Pancreas (tissue), 10 donors: Measurements from ENCODE around the gene RANBP10. TPM values are rescaled to one million over a fixed set of nuclear protein-coding genes. Genes with fewer than 3 reads are reported as not detected.

Experiments
- ATAC-seq, 4 donors: fragments of 200-7000 bp; cut with Tn5 transposase; one replicate each; pipeline versions ENCODE4 v1.8.0 to v1.9.1; 2020; ENCODE audit warnings: mild to moderate bottlenecking in 4 of 4, moderate library complexity in 4 of 4
- DNase-seq, 6 donors: peaks; one replicate each; pipeline ENCODE4 v3.0.0-alpha.2; 2020
- FAIRE-seq: peaks from 2 replicates; lab custom pipeline; 2012; peaks lifted over from hg19 to GRCh38; lab: Jason Lieb, UNC
- H3K27ac ChIP-seq, 4 donors: fragments of 200-600 bp; sonication (generic); 1 replicate in 3 of 4; 2 replicates in 1 of 4; pipeline versions ENCODE4 v1.5.0 to v1.8.0; 2020
- H3K27me3 ChIP-seq, 4 donors: fragments of 200-600 bp; one replicate each; pipeline ENCODE4 v1.8.0; 2021
- H3K36me3 ChIP-seq, 3 donors: fragments of 200-600 bp; sonication (generic) in 1 of 3; one replicate each; pipeline versions ENCODE4 v1.5.0 to v1.8.0; 2020 to 2021
- H3K4me1 ChIP-seq, 3 donors: fragments of 200-600 bp; one replicate each; pipeline ENCODE4 v1.8.0; 2021
- H3K4me3 ChIP-seq, 4 donors: fragments of 200-600 bp; sonication (generic) in 2 of 4; one replicate each; pipeline versions ENCODE4 v1.5.0 to v1.8.0; 2020 to 2021
- H3K9me3 ChIP-seq, 4 donors: fragments of 200-600 bp; one replicate each; pipeline ENCODE4 v1.8.0; 2021
- WGBS, 2 donors: extraction: QIAGEN DNeasy Blood & Tissue Kit; methylation state at CpG; one replicate each; pipeline ENCODE4 v1.1.7; 2013; 5-methylcytosine and 5-hydroxymethylcytosine counted together
- intact Hi-C, 3 donors: fragments of 100-400 bp; cut with DNase I; formaldehyde crosslinking; loops; one replicate each; pipeline versions ENCODE4 v1.11.1 to v1.14.2; 2022
- polyA plus RNA-seq, 2 donors: library from polyadenylated mRNA; stranded (reverse); fragments of 200-250 nt; gene quantifications; one replicate each; pipeline ENCODE4 v1.2.3, GENCODE V29; 2013
- total RNA-seq, 6 donors: library from RNA; stranded (reverse); fragmentation: NEBNext Ultra II Directional in 4 of 6; extraction: Animal tissue kit (Norgen Biotek cat#: 25700) in 4 of 6; gene quantifications; one replicate each; pipeline versions ENCODE4 v1.2.1 to v1.2.4, GENCODE V29; 2021 to 2023
- TF ChIP-seq, protein P1 (sequence below), 4 donors: fragments of 200-600 bp; sonication (generic) in 3 of 4; IDR thresholded peaks; one replicate each; pipeline versions ENCODE4 v1.5.0 to v1.8.0; 2021; ENCODE audit warnings: antibody characterized with exemption in 4 of 4
- donor health status: healthy with polysubstance abuse.
- donor health status: DM: no; HTN: no; CAD: no; lungs with moderate emphysema.
- donor health status: DM: no; HTN: no; CAD: no.
- donor health status: control.
- donor health status: control.
- donor health status: Bipolar disorder and iron deficiency.
- donor health status: DM: yes; HTN: yes; CAD: no.
- donor health status: DM: no; HTN: no; CAD: no.
- donor health status: DM: no; HTN: no; CAD: no.
- donor health status: DM: yes; HTN: yes; CAD: no.

The RANBP10 gene
- total and polyA plus RNA-seq, 8 donors = 8.7 to 15.4 (median 11.6) TPM

- Histone ChIP-seq H3K27ac (peak overlapping the region in 3 of 4 donors; percentile 25 to 88 (median 82)), H3K36me3 (no peaks in the 10 kb centered on the region), H3K4me3 (no peak overlapping the region), H3K4me1 (peaks cover 5 to 16% (median 9%) of the 10 kb centered on the region in 3 donors), H3K27me3 (no peaks in the 10 kb centered on the region), H3K9me3 (no peaks in the 10 kb centered on the region)
- FAIRE-seq (no peak), DNase-seq (peak in 2 of 6 donors; percentile 14 to 58), ATAC-seq (peak in 2 of 4 donors; percentile 39 to 43)
- WGBS, 2 donors = 92 to 95% methylated on average over 28 of the region's 28 CpGs
- intact Hi-C loops = loop anchor here in 1 of 3 donors (10.0 kb wide), 1 partner anchor 250 kb away; no protein-coding TSS in a partner anchor
- TF ChIP-seq, protein P1, sequence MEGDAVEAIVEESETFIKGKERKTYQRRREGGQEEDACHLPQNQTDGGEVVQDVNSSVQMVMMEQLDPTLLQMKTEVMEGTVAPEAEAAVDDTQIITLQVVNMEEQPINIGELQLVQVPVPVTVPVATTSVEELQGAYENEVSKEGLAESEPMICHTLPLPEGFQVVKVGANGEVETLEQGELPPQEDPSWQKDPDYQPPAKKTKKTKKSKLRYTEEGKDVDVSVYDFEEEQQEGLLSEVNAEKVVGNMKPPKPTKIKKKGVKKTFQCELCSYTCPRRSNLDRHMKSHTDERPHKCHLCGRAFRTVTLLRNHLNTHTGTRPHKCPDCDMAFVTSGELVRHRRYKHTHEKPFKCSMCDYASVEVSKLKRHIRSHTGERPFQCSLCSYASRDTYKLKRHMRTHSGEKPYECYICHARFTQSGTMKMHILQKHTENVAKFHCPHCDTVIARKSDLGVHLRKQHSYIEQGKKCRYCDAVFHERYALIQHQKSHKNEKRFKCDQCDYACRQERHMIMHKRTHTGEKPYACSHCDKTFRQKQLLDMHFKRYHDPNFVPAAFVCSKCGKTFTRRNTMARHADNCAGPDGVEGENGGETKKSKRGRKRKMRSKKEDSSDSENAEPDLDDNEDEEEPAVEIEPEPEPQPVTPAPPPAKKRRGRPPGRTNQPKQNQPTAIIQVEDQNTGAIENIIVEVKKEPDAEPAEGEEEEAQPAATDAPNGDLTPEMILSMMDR (IDR thresholded peaks at IDR 0.05) = no peak
These were observed 131.3 kb downstream of the RANBP10 start for GRCh38 chr16:67674851-67675578.

- intact Hi-C loops = loop anchor here in 1 of 3 donors (10.0 kb wide), 1 partner anchor 251 kb away; no protein-coding TSS in a partner anchor
- WGBS, 2 donors = 54 to 59% methylated on average over 21 of the region's 21 CpGs
These were observed 132.4 kb downstream of the RANBP10 start for GRCh38 chr16:67673712-67674580.

More at GRCh38 chr16:67673712-67674580, 132.4 kb downstream of the RANBP10 start:
- FAIRE-seq (no peak), ATAC-seq (peak; percentile 44 to 79 (median 74)), DNase-seq (peak in 5 of 6 donors; percentile 62 to 77 (median 71))
- TF ChIP-seq, protein P1 (IDR thresholded peaks at IDR 0.05) = no peak
- Histone ChIP-seq H3K36me3 (no peaks in the 10 kb centered on the region), H3K27ac (peak overlapping the region; percentile 25 to 88 (median 60)), H3K9me3 (no peaks in the 10 kb centered on the region), H3K4me3 (no peak overlapping the region), H3K4me1 (peaks cover 5 to 16% (median 9%) of the 10 kb centered on the region in 3 donors), H3K27me3 (no peaks in the 10 kb centered on the region)

Other genes with a start within 250 kb of the RANBP10 start
- 10 to 100 TPM; 15.6 to 25.2 (median 17.0) TPM for gene CTCF, start 244.0 kb downstream of the RANBP10 start, total RNA-seq
- gene CTCF, start 244.0 kb downstream of the RANBP10 start, polyA plus RNA-seq = 10 to 100 TPM; 13.3 to 18.9 TPM
- gene CARMIL2, start 161.4 kb downstream of the RANBP10 start, total RNA-seq = 1 to 10 TPM in 5 of 6 donors, under 1 TPM in 1; 0.75 to 2.3 (median 1.3) TPM
- 1 to 10 TPM; 2.5 to 4.3 TPM for gene CARMIL2, start 161.4 kb downstream of the RANBP10 start, polyA plus RNA-seq
- 10 to 100 TPM in 2 of 6 donors, 1 to 10 TPM in 4; 6.6 to 10.8 (median 9.7) TPM for gene ACD, start 146.3 kb downstream of the RANBP10 start, total RNA-seq
- 10 to 100 TPM; 16.9 to 29.0 TPM for gene ACD, start 146.3 kb downstream of the RANBP10 start, polyA plus RNA-seq
- gene PARD6A, start 145.6 kb downstream of the RANBP10 start, total RNA-seq = 10 to 100 TPM in 4 of 6 donors, 1 to 10 TPM in 2; 8.6 to 18.2 (median 15.7) TPM
- gene PARD6A, start 145.6 kb downstream of the RANBP10 start, polyA plus RNA-seq = 10 to 100 TPM; 11.6 to 14.3 TPM
- gene ENKD1, start 139.8 kb downstream of the RANBP10 start, total RNA-seq = 10 to 100 TPM; 24.3 to 60.1 (median 44.2) TPM
- 100 to 1,000 TPM; 150 to 171 TPM for gene ENKD1, start 139.8 kb downstream of the RANBP10 start, polyA plus RNA-seq
- 1 to 10 TPM; 1.4 to 4.1 (median 2.4) TPM for gene C16orf86, start 139.7 kb downstream of the RANBP10 start, total RNA-seq
- gene C16orf86, start 139.7 kb downstream of the RANBP10 start, polyA plus RNA-seq = 1 to 10 TPM; 5.7 to 7.6 TPM
- 10 to 100 TPM in 2 of 6 donors, 1 to 10 TPM in 4; 6.4 to 12.9 (median 8.8) TPM for gene GFOD2, start 87.2 kb downstream of the RANBP10 start, total RNA-seq
- gene GFOD2, start 87.2 kb downstream of the RANBP10 start, polyA plus RNA-seq = 10 to 100 TPM; 10.0 to 17.2 TPM
- 1 to 10 TPM in 2 of 6 donors, under 1 TPM in 4; 0.25 to 1.5 (median 0.96) TPM for gene TSNAXIP1, start 329 bp upstream of the RANBP10 start, total RNA-seq
- gene TSNAXIP1, start 329 bp upstream of the RANBP10 start, polyA plus RNA-seq = 10 to 100 TPM in 1 of 2 donors, 1 to 10 TPM in 1; 5.8 to 11.1 TPM
- gene THAP11, start 35.8 kb upstream of the RANBP10 start, total RNA-seq = 10 to 100 TPM; 10.9 to 16.5 (median 14.3) TPM
- gene THAP11, start 35.8 kb upstream of the RANBP10 start, polyA plus RNA-seq = 10 to 100 TPM in 1 of 2 donors, 1 to 10 TPM in 1; 5.1 to 13.7 TPM
- gene NUTF2, start 40.4 kb upstream of the RANBP10 start, total RNA-seq = 10 to 100 TPM; 25.8 to 51.4 (median 36.5) TPM
- 10 to 100 TPM; 63.0 to 69.1 TPM for gene NUTF2, start 40.4 kb upstream of the RANBP10 start, polyA plus RNA-seq
- 10 to 100 TPM; 19.6 to 37.0 (median 27.7) TPM for gene CENPT, start 41.1 kb upstream of the RANBP10 start, total RNA-seq
- 100 to 1,000 TPM; 142 to 143 TPM for gene CENPT, start 41.1 kb upstream of the RANBP10 start, polyA plus RNA-seq
- gene EDC4, start 66.5 kb upstream of the RANBP10 start, total RNA-seq = 10 to 100 TPM; 20.2 to 37.0 (median 23.4) TPM
- 10 to 100 TPM; 59.1 to 66.2 TPM for gene EDC4, start 66.5 kb upstream of the RANBP10 start, polyA plus RNA-seq
- gene NRN1L, start 78.3 kb upstream of the RANBP10 start, total RNA-seq = under 1 TPM in 3 of 6 donors, not detected in 3; 0.34 to 0.67 (median 0.40) TPM
- 1 to 10 TPM; 2.7 to 4.2 TPM for gene NRN1L, start 78.3 kb upstream of the RANBP10 start, polyA plus RNA-seq
- gene PSKH1, start 86.7 kb upstream of the RANBP10 start, total RNA-seq = 10 to 100 TPM; 13.9 to 17.7 (median 15.7) TPM
- gene PSKH1, start 86.7 kb upstream of the RANBP10 start, polyA plus RNA-seq = 10 to 100 TPM; 12.7 to 15.9 TPM
- gene CTRL, start 125.3 kb upstream of the RANBP10 start, total RNA-seq = 1,000 to 10,000 TPM in 2 of 6 donors, 100 to 1,000 TPM in 4; 559 to 2,165 (median 815) TPM
- 100 to 1,000 TPM; 580 to 609 TPM for gene CTRL, start 125.3 kb upstream of the RANBP10 start, polyA plus RNA-seq
- gene PSMB10, start 130.3 kb upstream of the RANBP10 start, total RNA-seq = 10 to 100 TPM; 40.0 to 62.2 (median 51.3) TPM
- gene PSMB10, start 130.3 kb upstream of the RANBP10 start, polyA plus RNA-seq = 100 to 1,000 TPM in 1 of 2 donors, 10 to 100 TPM in 1; 65.7 to 195 TPM
- 10 to 100 TPM in 2 of 6 donors, 1 to 10 TPM in 4; 2.8 to 12.4 (median 8.5) TPM for gene LCAT, start 137.6 kb upstream of the RANBP10 start, total RNA-seq
- 10 to 100 TPM; 54.3 to 65.5 TPM for gene LCAT, start 137.6 kb upstream of the RANBP10 start, polyA plus RNA-seq
- 10 to 100 TPM; 15.8 to 46.4 (median 27.9) TPM for gene SLC12A4, start 162.1 kb upstream of the RANBP10 start, total RNA-seq
- gene SLC12A4, start 162.1 kb upstream of the RANBP10 start, polyA plus RNA-seq = 10 to 100 TPM; 21.0 to 44.8 TPM
- gene DPEP3, start 173.9 kb upstream of the RANBP10 start, total RNA-seq = under 1 TPM in 2 of 6 donors, not detected in 4; 0.09 to 0.12 TPM
- not detected for gene DPEP3, start 173.9 kb upstream of the RANBP10 start, polyA plus RNA-seq
- gene DPEP2, start 192.9 kb upstream of the RANBP10 start, total RNA-seq = 1 to 10 TPM in 2 of 6 donors, under 1 TPM in 2, not detected in 2; 0.32 to 4.0 (median 0.92) TPM
- gene DPEP2, start 192.9 kb upstream of the RANBP10 start, polyA plus RNA-seq = 1 to 10 TPM; 1.0 to 1.1 TPM
- gene DPEP2NB, start 209.4 kb upstream of the RANBP10 start, total RNA-seq = not detected
- gene DPEP2NB, start 209.4 kb upstream of the RANBP10 start, polyA plus RNA-seq = not detected
- gene DDX28, start 216.7 kb upstream of the RANBP10 start, total RNA-seq = 1 to 10 TPM; 2.1 to 5.1 (median 4.0) TPM
- gene DDX28, start 216.7 kb upstream of the RANBP10 start, polyA plus RNA-seq = 1 to 10 TPM; 3.6 to 7.4 TPM
- gene DUS2, start 216.7 kb upstream of the RANBP10 start, total RNA-seq = 1 to 10 TPM; 2.7 to 5.6 (median 3.6) TPM
- 1 to 10 TPM; 6.1 to 6.2 TPM for gene DUS2, start 216.7 kb upstream of the RANBP10 start, polyA plus RNA-seq